ENCODE data around the gene CHST3.
"Not testable (repeated sequence)": the region's sequence is repeated elsewhere in the genome, so short reads cannot be mapped to it uniquely, and the experiment has no call there.

The CHST3 gene

GRCh38 chr10:71980181-71981014, 16.2 kb downstream of the CHST3 start:
- Histone ChIP-seq H3K9me3 (ENCODE audit: control insufficient read depth in 1 of 2, low read length in 2 of 2) (no peaks in the 10 kb centered on the region), H3K27me3 (ENCODE audit: control insufficient read depth in 1 of 2, insufficient read depth in 2 of 2, low read length in 2 of 2) (no peaks in the 10 kb centered on the region), H3K36me3 (ENCODE audit: control insufficient read depth in 1 of 2, insufficient read depth in 2 of 2, low read length in 2 of 2) (no peaks in the 10 kb centered on the region), H3K9ac (ENCODE audit: low read depth in 1 of 2, low read length in 2 of 2) (no peak overlapping the region), H3K27ac (ENCODE audit: low read depth, low read length) (no peak overlapping the region), H3K4me3 (ENCODE audit: low read depth in 1 of 2, low read length in 2 of 2) (no peak overlapping the region), H3K4me1 (ENCODE audit: control insufficient read depth in 1 of 2, insufficient read depth in 2 of 2, low read length in 2 of 2) (peaks cover 30 to 35% of the 10 kb centered on the region in 2 donors)

GRCh38 chr10:71981015-71981875, 17.1 kb downstream of the CHST3 start:
- Histone ChIP-seq H3K27ac (ENCODE audit: low read depth, low read length) (no peak overlapping the region), H3K36me3 (ENCODE audit: control insufficient read depth in 1 of 2, insufficient read depth in 2 of 2, low read length in 2 of 2) (no peaks in the 10 kb centered on the region), H3K27me3 (ENCODE audit: control insufficient read depth in 1 of 2, insufficient read depth in 2 of 2, low read length in 2 of 2) (no peaks in the 10 kb centered on the region), H3K9me3 (ENCODE audit: control insufficient read depth in 1 of 2, low read length in 2 of 2) (no peaks in the 10 kb centered on the region), H3K4me3 (ENCODE audit: low read depth in 1 of 2, low read length in 2 of 2) (no peak overlapping the region), H3K4me1 (ENCODE audit: control insufficient read depth in 1 of 2, insufficient read depth in 2 of 2, low read length in 2 of 2) (peaks cover 22 to 31% of the 10 kb centered on the region in 2 donors), H3K9ac (ENCODE audit: low read depth in 1 of 2, low read length in 2 of 2) (no peak overlapping the region)

- H3K9ac ChIP-seq (ENCODE audit: low read depth in 1 of 2, low read length in 2 of 2): no peak overlapping the region
- H3K36me3 ChIP-seq (ENCODE audit: control insufficient read depth in 1 of 2, insufficient read depth in 2 of 2, low read length in 2 of 2): no peaks in the 10 kb centered on the region
- peaks cover 20 to 32% of the 10 kb centered on the region in 2 donors for H3K4me1 ChIP-seq (ENCODE audit: control insufficient read depth in 1 of 2, insufficient read depth in 2 of 2, low read length in 2 of 2)
- H3K9me3 ChIP-seq (ENCODE audit: control insufficient read depth in 1 of 2, low read length in 2 of 2): no peaks in the 10 kb centered on the region
- H3K4me3 ChIP-seq (ENCODE audit: low read depth in 1 of 2, low read length in 2 of 2): no peak overlapping the region
- H3K27me3 ChIP-seq (ENCODE audit: control insufficient read depth in 1 of 2, insufficient read depth in 2 of 2, low read length in 2 of 2): no peaks in the 10 kb centered on the region
- H3K27ac ChIP-seq (ENCODE audit: low read depth, low read length): no peak overlapping the region
Measured at GRCh38 chr10:71981876-71982230, 17.7 kb downstream of the CHST3 start.

- H3K9me3 ChIP-seq (ENCODE audit: control insufficient read depth in 1 of 2, low read length in 2 of 2): no peaks in the 10 kb centered on the region
- no peaks in the 10 kb centered on the region for H3K36me3 ChIP-seq (ENCODE audit: control insufficient read depth in 1 of 2, insufficient read depth in 2 of 2, low read length in 2 of 2)
- no peaks in the 10 kb centered on the region for H3K27me3 ChIP-seq (ENCODE audit: control insufficient read depth in 1 of 2, insufficient read depth in 2 of 2, low read length in 2 of 2)
- H3K4me3 ChIP-seq (ENCODE audit: low read depth in 1 of 2, low read length in 2 of 2): no peak overlapping the region
- H3K27ac ChIP-seq (ENCODE audit: low read depth, low read length): no peak overlapping the region
- no peak overlapping the region for H3K9ac ChIP-seq (ENCODE audit: low read depth in 1 of 2, low read length in 2 of 2)
- peaks cover 24 to 32% of the 10 kb centered on the region in 2 donors for H3K4me1 ChIP-seq (ENCODE audit: control insufficient read depth in 1 of 2, insufficient read depth in 2 of 2, low read length in 2 of 2)
Measured at GRCh38 chr10:71982269-71983178, 18.3 kb downstream of the CHST3 start.

- Histone ChIP-seq H3K9ac (ENCODE audit: low read depth in 1 of 2, low read length in 2 of 2) (no peak overlapping the region), H3K27ac (ENCODE audit: low read depth, low read length) (no peak overlapping the region), H3K4me1 (ENCODE audit: control insufficient read depth in 1 of 2, insufficient read depth in 2 of 2, low read length in 2 of 2) (peaks cover 24 to 32% of the 10 kb centered on the region in 2 donors)
Measured at GRCh38 chr10:71984126-71984808, 20.1 kb downstream of the CHST3 start.

GRCh38 chr10:71984809-71985388, 20.7 kb downstream of the CHST3 start:
- no peaks in the 10 kb centered on the region for H3K9me3 ChIP-seq (ENCODE audit: control insufficient read depth in 1 of 2, low read length in 2 of 2)
- H3K27me3 ChIP-seq (ENCODE audit: control insufficient read depth in 1 of 2, insufficient read depth in 2 of 2, low read length in 2 of 2): no peaks in the 10 kb centered on the region
- no peak overlapping the region for H3K9ac ChIP-seq (ENCODE audit: low read depth in 1 of 2, low read length in 2 of 2)
- H3K4me3 ChIP-seq (ENCODE audit: low read depth in 1 of 2, low read length in 2 of 2): no peak overlapping the region
- H3K4me1 ChIP-seq (ENCODE audit: control insufficient read depth in 1 of 2, insufficient read depth in 2 of 2, low read length in 2 of 2): peaks cover 24 to 32% of the 10 kb centered on the region in 2 donors
- peak overlapping the region; percentile 58 for H3K27ac ChIP-seq (ENCODE audit: low read depth, low read length)
- H3K36me3 ChIP-seq (ENCODE audit: control insufficient read depth in 1 of 2, insufficient read depth in 2 of 2, low read length in 2 of 2): no peaks in the 10 kb centered on the region

More at GRCh38 chr10:71984126-71984808, 20.1 kb downstream of the CHST3 start:
- Histone ChIP-seq H3K9me3 (ENCODE audit: control insufficient read depth in 1 of 2, low read length in 2 of 2) (no peaks in the 10 kb centered on the region), H3K36me3 (ENCODE audit: control insufficient read depth in 1 of 2, insufficient read depth in 2 of 2, low read length in 2 of 2) (no peaks in the 10 kb centered on the region), H3K27me3 (ENCODE audit: control insufficient read depth in 1 of 2, insufficient read depth in 2 of 2, low read length in 2 of 2) (no peaks in the 10 kb centered on the region), H3K4me3 (ENCODE audit: low read depth in 1 of 2, low read length in 2 of 2) (no peak overlapping the region)

- H3K4me3 ChIP-seq (ENCODE audit: low read depth in 1 of 2, low read length in 2 of 2): no peak overlapping the region
- H3K4me1 ChIP-seq (ENCODE audit: control insufficient read depth in 1 of 2, insufficient read depth in 2 of 2, low read length in 2 of 2): peaks cover 19 to 25% of the 10 kb centered on the region in 2 donors
- H3K27me3 ChIP-seq (ENCODE audit: control insufficient read depth in 1 of 2, insufficient read depth in 2 of 2, low read length in 2 of 2): no peaks in the 10 kb centered on the region
- no peaks in the 10 kb centered on the region for H3K36me3 ChIP-seq (ENCODE audit: control insufficient read depth in 1 of 2, insufficient read depth in 2 of 2, low read length in 2 of 2)
- no peaks in the 10 kb centered on the region for H3K9me3 ChIP-seq (ENCODE audit: control insufficient read depth in 1 of 2, low read length in 2 of 2)
- H3K9ac ChIP-seq (ENCODE audit: low read depth in 1 of 2, low read length in 2 of 2): no peak overlapping the region
- H3K27ac ChIP-seq (ENCODE audit: low read depth, low read length): peak overlapping the region; percentile 58
Measured at GRCh38 chr10:71985542-71986250, 21.5 kb downstream of the CHST3 start.

- not testable (repeated sequence) for H3K27ac ChIP-seq (ENCODE audit: low read depth, low read length)
Measured at GRCh38 chr10:71988895-71989294, 24.7 kb downstream of the CHST3 start.

More at GRCh38 chr10:71988895-71989294, 24.7 kb downstream of the CHST3 start:
- H3K4me3 ChIP-seq (ENCODE audit: low read depth in 1 of 2, low read length in 2 of 2); H3K9me3 ChIP-seq (ENCODE audit: control insufficient read depth in 1 of 2, low read length in 2 of 2); H3K36me3 ChIP-seq (ENCODE audit: control insufficient read depth in 1 of 2, insufficient read depth in 2 of 2, low read length in 2 of 2); H3K9ac ChIP-seq (ENCODE audit: low read depth in 1 of 2, low read length in 2 of 2); H3K27me3 ChIP-seq (ENCODE audit: control insufficient read depth in 1 of 2, insufficient read depth in 2 of 2, low read length in 2 of 2): not testable (repeated sequence)
- peaks cover 12 to 17% of the 10 kb centered on the region in 2 donors for H3K4me1 ChIP-seq (ENCODE audit: control insufficient read depth in 1 of 2, insufficient read depth in 2 of 2, low read length in 2 of 2)
